ENCODE data around the gene NR2F1-AS1. TPM values are rescaled to one million over a fixed set of nuclear protein-coding genes. Genes with fewer than 3 reads are reported as not detected.
A peak's percentile ranks its signal among the peaks of the same experiment; 100 is the strongest.

The NR2F1-AS1 gene
- total and polyA plus RNA-seq, 5 donors, result 7.8 to 13.2 (median 10.9) TPM

DNA sequence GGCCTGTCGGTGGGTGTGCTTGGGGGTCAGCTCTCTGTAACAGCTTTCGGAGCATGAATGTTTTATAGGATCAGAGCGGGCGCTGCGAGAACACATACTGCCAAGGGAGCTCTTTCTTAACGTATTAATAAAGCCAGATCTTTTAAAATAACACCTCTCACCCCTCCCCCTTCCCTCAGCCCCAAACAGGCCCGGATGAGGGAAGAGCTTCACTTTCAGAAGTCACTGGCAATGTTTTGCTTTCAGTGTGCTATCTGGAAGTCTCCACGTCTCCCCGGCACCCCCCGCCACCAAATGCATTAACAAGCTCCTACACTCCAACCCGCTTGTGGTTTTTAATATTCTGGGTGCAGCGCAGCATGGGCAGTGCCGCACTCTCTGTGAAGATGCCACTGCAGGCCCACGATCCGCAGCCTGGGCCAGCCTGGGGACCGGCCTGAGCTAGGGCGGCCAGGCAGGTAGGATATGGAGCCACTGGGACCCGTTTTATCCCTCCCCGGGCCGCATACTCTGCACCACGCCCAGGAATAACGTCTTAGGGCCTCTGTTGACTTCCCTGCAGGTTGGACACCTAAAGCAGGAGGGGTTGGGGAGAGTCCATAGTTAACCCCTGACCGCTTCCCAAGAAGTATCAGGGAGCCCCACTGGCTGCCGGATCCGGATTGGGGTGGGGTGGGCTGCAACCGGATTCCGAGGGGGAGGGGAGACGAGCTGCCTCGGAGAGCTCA lies 14.6 kb upstream of the NR2F1-AS1 start:
- no peaks in the 10 kb centered on the region for H3K9me3 ChIP-seq (ENCODE audit: control insufficient read depth, low read length)
- DNase-seq (peak in 1 of 3 donors; percentile 35), ATAC-seq (no peak)
- 64% methylated on average over 29 of the region's 29 CpGs for WGBS
- H3K4me1 ChIP-seq (ENCODE audit: control insufficient read depth, insufficient read depth, low read length), result no peaks in the 10 kb centered on the region
- intact Hi-C loops (cut with DNase I), result loop anchor here in 1 of 4 donors (10.0 kb wide), 1 partner anchor 209 kb away; no protein-coding TSS in a partner anchor
- H3K27ac ChIP-seq (ENCODE audit: low read length), result no peak overlapping the region
- H3K4me3 ChIP-seq (ENCODE audit: low read length), result no peak overlapping the region
- H3K27me3 ChIP-seq (ENCODE audit: control insufficient read depth, insufficient read depth), result no peaks in the 10 kb centered on the region

DNA sequence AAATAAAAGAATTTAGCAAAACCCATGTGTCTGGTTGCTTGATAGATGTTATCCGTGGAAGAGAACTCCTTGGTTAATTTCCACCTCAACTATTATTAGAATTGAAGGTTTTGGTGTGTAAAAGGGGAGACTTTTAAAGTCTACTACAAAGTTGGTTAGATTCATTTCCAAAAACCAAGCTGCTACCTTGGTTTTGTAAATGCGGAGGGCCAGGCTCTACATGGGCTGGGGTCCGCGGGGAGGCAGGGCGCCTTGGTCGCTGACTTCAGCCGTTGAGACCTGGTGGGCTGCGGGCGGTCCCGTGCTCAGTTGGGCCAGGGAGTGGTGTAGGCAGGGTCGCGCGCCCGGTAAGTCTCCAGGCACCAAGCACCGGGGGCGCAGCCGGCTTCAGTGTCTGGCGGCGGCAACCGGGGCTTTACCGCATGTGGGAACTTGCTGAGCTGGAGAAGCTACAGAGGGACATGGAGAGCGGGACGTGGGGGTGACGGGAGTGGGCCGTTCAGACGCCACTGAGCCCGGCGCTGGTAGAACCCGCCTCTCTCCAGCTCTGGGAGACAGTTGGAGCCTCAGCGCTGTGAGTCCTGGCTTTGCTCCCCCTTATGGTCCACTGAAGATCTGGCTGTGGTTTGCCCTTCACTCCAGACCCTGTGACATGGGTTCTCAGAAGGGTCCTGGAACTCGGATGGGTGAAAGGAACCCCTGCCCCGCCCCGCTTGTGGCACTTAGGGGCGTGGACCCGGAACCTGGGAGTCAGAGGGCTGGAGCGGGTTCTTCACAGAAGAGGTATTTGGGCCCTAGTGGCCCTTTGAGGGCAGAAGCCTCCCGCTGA lies 13.8 kb upstream of the NR2F1-AS1 start:
- intact Hi-C loops (cut with DNase I), result loop anchor here in 1 of 4 donors (10.0 kb wide), 1 partner anchor 210 kb away; no protein-coding TSS in a partner anchor
- DNase-seq (peak in 1 of 3 donors; percentile 53), ATAC-seq (peak; percentile 11 to 42)
- Histone ChIP-seq H3K9me3 (ENCODE audit: control insufficient read depth, low read length) (no peaks in the 10 kb centered on the region), H3K4me3 (ENCODE audit: low read length) (no peak overlapping the region), H3K4me1 (ENCODE audit: control insufficient read depth, insufficient read depth, low read length) (no peaks in the 10 kb centered on the region), H3K27me3 (ENCODE audit: control insufficient read depth, insufficient read depth) (no peaks in the 10 kb centered on the region), H3K27ac (ENCODE audit: low read length) (no peak overlapping the region)
- 52% methylated on average over 37 of the region's 37 CpGs for WGBS

DNA sequence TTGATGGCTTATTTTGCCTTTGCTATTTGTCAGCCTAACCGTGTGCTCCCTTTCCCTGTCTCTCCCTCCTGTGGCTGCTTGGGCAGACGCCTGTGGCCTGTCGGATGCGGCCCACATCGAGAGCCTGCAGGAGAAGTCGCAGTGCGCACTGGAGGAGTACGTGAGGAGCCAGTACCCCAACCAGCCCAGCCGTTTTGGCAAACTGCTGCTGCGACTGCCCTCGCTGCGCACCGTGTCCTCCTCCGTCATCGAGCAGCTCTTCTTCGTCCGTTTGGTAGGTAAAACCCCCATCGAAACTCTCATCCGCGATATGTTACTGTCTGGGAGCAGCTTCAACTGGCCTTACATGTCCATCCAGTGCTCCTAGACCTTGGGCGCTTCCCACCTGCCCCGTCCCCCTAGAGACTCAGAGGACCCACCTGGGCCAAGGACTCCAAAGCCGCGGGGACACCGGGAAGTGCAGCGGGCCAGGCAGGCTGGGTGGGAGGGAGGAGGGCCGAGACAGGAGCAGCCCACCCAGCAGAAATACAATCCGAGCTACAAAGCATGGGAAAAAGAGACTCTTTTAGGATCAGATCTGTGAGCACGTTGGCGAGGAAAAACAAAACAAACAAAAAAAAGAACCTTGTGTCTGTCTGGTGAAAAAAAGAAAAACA lies 12.6 kb upstream of the NR2F1-AS1 start:
- H3K27ac ChIP-seq (ENCODE audit: low read length), result no peak overlapping the region
- no peak for ATAC-seq
- DNase-seq, result peak in 1 of 3 donors; percentile 58
- 56% methylated on average over 30 of the region's 30 CpGs for WGBS
- no peaks in the 10 kb centered on the region for H3K4me1 ChIP-seq (ENCODE audit: control insufficient read depth, insufficient read depth, low read length)
- intact Hi-C loops (cut with DNase I), result loop anchor here in 1 of 4 donors (10.0 kb wide), 1 partner anchor 211 kb away; no protein-coding TSS in a partner anchor
- no peaks in the 10 kb centered on the region for H3K27me3 ChIP-seq (ENCODE audit: control insufficient read depth, insufficient read depth)
- H3K4me3 ChIP-seq (ENCODE audit: low read length), result no peak overlapping the region
- H3K9me3 ChIP-seq (ENCODE audit: control insufficient read depth, low read length), result no peaks in the 10 kb centered on the region

DNA sequence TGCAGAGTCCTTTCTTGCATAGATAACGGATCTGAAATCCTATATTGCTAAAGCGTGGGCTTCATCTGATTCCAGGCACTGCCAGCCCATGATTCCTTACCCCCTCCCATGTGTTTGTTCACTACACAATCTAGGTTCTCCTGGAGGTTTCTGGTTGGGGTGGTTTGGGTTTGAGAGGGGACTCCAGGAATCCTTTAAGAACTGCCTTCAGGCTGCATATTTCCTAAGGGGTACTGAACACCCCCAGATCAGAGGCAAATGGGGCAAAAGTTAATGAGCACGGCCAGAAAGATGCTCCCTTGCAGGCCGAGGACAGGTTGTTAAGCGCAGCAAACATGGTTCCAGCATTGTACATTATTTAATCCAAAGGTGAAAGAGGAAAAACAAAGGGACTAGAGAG lies 11.9 kb upstream of the NR2F1-AS1 start:
- H3K4me3 ChIP-seq (ENCODE audit: low read length), result no peak overlapping the region
- no peaks in the 10 kb centered on the region for H3K9me3 ChIP-seq (ENCODE audit: control insufficient read depth, low read length)
- 66% methylated on average over 5 of the region's 5 CpGs for WGBS
- H3K4me1 ChIP-seq (ENCODE audit: control insufficient read depth, insufficient read depth, low read length), result no peaks in the 10 kb centered on the region
- no peaks in the 10 kb centered on the region for H3K27me3 ChIP-seq (ENCODE audit: control insufficient read depth, insufficient read depth)
- no peak overlapping the region for H3K27ac ChIP-seq (ENCODE audit: low read length)
- no peak for ATAC-seq
- DNase-seq, result no peak
- intact Hi-C loops (cut with DNase I), result loop anchor here in 1 of 4 donors (10.0 kb wide), 1 partner anchor 212 kb away; no protein-coding TSS in a partner anchor

DNA sequence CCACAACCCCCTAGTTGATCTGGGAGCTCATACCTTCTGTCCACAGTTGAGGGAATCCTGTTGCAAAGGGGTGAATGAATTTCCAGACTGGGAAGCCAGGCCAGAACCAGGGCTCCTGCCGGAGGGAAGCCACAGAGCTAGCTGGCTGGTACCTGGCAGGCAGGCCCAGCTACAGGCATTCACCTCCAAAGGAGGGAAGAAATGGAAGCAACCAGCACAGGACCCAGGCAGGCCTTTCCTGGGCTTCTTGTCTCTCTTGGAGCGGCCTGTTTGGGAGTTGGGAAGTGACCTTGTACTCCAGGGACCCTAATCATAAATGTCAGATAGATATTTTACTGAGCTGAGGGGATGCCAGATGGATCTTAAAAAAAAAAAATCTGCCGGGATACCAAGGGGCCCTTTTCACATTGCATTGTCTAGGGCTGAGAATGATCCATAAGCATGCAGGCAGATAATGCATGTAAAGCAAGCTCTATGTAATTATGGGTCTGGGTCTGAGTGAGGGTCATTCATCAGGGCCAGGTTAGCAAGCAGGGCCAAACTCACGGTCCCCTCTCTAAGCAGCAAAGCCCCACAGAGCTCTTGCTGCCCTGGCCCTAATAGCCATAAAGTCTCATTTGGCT lies 10.4 kb upstream of the NR2F1-AS1 start:
- H3K27ac ChIP-seq (ENCODE audit: low read length), result no peak overlapping the region

DNA sequence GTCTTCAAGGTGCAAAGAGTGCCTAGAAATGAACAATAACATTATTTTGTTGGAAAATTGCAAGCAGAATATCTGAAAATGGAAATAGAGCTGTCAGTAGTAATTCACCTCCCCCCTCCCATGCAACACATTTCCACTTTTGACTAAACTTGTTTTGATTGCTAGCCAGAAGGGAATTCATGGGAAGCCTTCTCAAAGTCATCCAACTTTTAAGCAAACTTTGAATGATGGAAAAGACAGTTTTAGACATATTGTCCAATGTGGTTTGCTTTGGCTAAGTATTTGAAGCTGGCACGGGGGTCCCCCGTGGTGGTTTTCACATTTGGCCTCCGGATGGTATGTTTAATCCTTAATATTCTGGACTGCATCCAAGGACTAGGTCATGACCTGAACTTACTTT lies 9.5 kb upstream of the NR2F1-AS1 start:
- DNase-seq (no peak), ATAC-seq (no peak)
- WGBS, result 49% methylated on average over 3 of the region's 3 CpGs
- Histone ChIP-seq H3K4me1 (ENCODE audit: control insufficient read depth, insufficient read depth, low read length) (no peaks in the 10 kb centered on the region), H3K27me3 (ENCODE audit: control insufficient read depth, insufficient read depth) (no peaks in the 10 kb centered on the region), H3K27ac (ENCODE audit: low read length) (no peak overlapping the region), H3K9me3 (ENCODE audit: control insufficient read depth, low read length) (no peaks in the 10 kb centered on the region), H3K4me3 (ENCODE audit: low read length) (no peak overlapping the region)
- intact Hi-C loops (cut with DNase I), result loop anchor here in 1 of 4 donors (10.0 kb wide), 1 partner anchor 214 kb away; no protein-coding TSS in a partner anchor

More for the DNA sequence above, 10.4 kb upstream of the NR2F1-AS1 start:
- 71% methylated on average over 4 of the region's 4 CpGs for WGBS
- Histone ChIP-seq H3K4me1 (ENCODE audit: control insufficient read depth, insufficient read depth, low read length) (no peaks in the 10 kb centered on the region), H3K27me3 (ENCODE audit: control insufficient read depth, insufficient read depth) (no peaks in the 10 kb centered on the region), H3K4me3 (ENCODE audit: low read length) (no peak overlapping the region), H3K9me3 (ENCODE audit: control insufficient read depth, low read length) (no peaks in the 10 kb centered on the region)
- DNase-seq, result no peak
- intact Hi-C loops (cut with DNase I), result loop anchor here in 1 of 4 donors (10.0 kb wide), 1 partner anchor 213 kb away; no protein-coding TSS in a partner anchor
- ATAC-seq, result no peak

DNA sequence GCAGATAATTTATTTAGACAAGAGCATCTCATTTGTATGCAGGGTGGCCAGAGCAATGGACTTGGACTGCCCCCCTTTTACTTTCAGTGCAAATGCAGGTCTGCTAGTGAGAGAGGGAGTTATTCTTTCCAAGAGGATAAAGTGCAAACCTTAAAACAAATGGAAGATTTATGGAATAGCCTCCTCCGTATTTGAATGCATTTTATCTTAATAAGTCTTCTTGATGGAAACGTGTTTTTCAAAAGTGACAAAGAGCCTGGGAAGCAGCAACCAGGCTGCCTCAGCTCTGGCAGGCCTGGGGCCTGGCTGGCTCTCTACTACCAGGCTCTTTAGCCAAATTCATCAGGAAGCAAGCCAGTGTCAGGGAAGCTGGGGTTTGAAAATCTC lies 8.8 kb upstream of the NR2F1-AS1 start:
- 43% methylated on average over 2 of the region's 2 CpGs for WGBS
- Histone ChIP-seq H3K4me3 (ENCODE audit: low read length) (no peak overlapping the region), H3K4me1 (ENCODE audit: control insufficient read depth, insufficient read depth, low read length) (no peaks in the 10 kb centered on the region), H3K27me3 (ENCODE audit: control insufficient read depth, insufficient read depth) (no peaks in the 10 kb centered on the region), H3K9me3 (ENCODE audit: control insufficient read depth, low read length) (no peaks in the 10 kb centered on the region), H3K27ac (ENCODE audit: low read length) (peak overlapping the region; percentile 13)
- ATAC-seq (no peak), DNase-seq (peak in 1 of 3 donors; percentile 41)
- intact Hi-C loops (cut with DNase I), result loop anchor here in 1 of 4 donors (10.0 kb wide), 1 partner anchor 215 kb away; no protein-coding TSS in a partner anchor

DNA sequence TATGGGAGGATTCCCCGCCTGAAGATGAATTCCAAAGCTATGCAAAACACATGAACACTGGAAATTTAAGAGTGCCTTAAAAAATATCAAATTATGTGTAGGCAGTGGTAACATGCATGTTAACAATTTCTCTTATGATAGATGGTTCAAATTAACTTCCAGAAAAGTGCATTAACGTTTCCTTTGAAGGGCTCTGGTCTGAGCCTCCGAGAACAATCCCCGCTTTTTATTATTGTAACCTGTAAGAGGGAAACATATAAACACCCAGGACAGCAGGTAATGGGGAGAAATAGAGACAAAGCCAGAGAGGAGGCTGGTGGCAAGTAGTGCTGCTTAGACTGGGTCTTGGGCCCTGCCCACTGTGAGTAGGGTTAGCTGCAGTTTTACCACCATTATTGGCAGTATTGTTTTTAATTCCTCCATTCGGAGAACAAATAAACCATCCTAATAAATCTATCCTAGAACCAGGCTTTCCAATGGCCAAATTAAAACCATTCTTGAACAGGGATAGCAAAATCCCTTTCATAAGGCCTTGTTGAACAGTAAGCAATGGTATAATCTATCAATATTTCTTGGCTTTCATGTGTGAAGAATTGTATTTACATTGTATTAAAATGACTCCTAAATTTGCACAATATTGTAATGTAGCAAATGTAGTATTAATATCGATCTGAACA lies 8.3 kb upstream of the NR2F1-AS1 start:
- no peak overlapping the region for H3K4me3 ChIP-seq (ENCODE audit: low read length)
- ATAC-seq, result no peak

DNA sequence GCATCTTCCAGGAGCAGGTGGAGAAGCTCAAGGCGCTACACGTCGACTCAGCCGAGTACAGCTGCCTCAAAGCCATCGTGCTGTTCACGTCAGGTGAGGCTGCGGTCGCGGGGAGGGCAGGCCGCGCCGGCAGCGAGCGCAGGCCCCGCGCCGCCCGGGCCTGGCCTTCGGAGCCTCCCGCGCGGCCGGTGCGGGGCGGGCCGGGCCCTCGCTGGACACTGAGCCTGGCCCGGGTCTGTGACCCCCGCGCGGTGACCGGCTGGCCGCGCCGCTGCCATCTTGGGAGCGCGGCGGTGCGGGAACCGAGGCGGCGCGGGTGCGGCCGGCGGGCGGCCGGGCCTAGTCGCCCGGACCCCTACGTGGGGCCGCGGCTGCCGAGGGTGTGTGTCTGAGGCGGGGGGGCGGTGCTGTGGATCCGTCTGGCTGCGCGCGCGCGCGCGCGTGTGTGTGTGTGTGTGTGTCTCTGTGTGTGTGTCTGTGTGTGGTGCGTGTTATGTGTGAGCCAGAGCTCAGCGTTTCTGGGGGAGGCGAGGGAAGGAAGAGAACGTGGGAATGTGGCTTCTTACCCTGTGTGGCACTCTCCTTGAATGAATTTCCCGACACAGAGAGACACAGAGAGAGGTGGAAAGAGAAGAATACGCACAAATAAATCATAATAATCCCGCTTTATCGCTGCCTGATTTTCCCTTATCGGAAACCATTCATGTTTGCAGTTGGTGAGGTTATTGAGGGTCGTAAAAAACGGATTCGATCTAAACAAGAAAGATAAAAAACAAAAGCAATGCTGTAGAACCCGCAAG lies 7.5 kb upstream of the NR2F1-AS1 start:
- no peak for ATAC-seq
- Histone ChIP-seq H3K4me1 (ENCODE audit: control insufficient read depth, insufficient read depth, low read length) (no peaks in the 10 kb centered on the region), H3K27ac (ENCODE audit: low read length) (peak overlapping the region; percentile 7), H3K9me3 (ENCODE audit: control insufficient read depth, low read length) (no peaks in the 10 kb centered on the region), H3K27me3 (ENCODE audit: control insufficient read depth, insufficient read depth) (no peaks in the 10 kb centered on the region), H3K4me3 (ENCODE audit: low read length) (peak overlapping the region; percentile 15)
- intact Hi-C loops (cut with DNase I), result no loop called here
- DNase-seq, result peak in 1 of 3 donors; percentile 71
- WGBS, result 41% methylated on average over 78 of the region's 78 CpGs

More for the DNA sequence above, 8.3 kb upstream of the NR2F1-AS1 start:
- Histone ChIP-seq H3K27ac (ENCODE audit: low read length) (no peak overlapping the region), H3K27me3 (ENCODE audit: control insufficient read depth, insufficient read depth) (no peaks in the 10 kb centered on the region), H3K4me1 (ENCODE audit: control insufficient read depth, insufficient read depth, low read length) (no peaks in the 10 kb centered on the region), H3K9me3 (ENCODE audit: control insufficient read depth, low read length) (no peaks in the 10 kb centered on the region)
- intact Hi-C loops (cut with DNase I), result no loop called here
- DNase-seq, result no peak
- 71% methylated on average over 6 of the region's 6 CpGs for WGBS

Data from right cardiac atrium (tissue), 5 donors.